GM12891 (cell line): Measurements from ENCODE around the gene SUPT16H.

Source experiments
- POLR2AphosphoS5 ChIP-seq: IDR thresholded peaks from 2 replicates; pipeline ENCODE4 v1.6.1; 2011; ENCODE audit warnings: low read depth, low read length, control low read depth
- POU2F2 ChIP-seq: IDR thresholded peaks from 2 replicates; pipeline ENCODE4 v1.6.1; 2011; ENCODE audit warnings: low read depth, mild to moderate bottlenecking, control low read depth, low read length, moderate library complexity
- SPI1 ChIP-seq: IDR thresholded peaks from 2 replicates; pipeline ENCODE4 v1.6.1; 2011; ENCODE audit warnings: low read depth, low read length, control low read depth
- TAF1 ChIP-seq: IDR thresholded peaks from 2 replicates; pipeline ENCODE4 v1.6.1; 2011; ENCODE audit warnings: low read depth, low read length, control low read depth

DNA sequence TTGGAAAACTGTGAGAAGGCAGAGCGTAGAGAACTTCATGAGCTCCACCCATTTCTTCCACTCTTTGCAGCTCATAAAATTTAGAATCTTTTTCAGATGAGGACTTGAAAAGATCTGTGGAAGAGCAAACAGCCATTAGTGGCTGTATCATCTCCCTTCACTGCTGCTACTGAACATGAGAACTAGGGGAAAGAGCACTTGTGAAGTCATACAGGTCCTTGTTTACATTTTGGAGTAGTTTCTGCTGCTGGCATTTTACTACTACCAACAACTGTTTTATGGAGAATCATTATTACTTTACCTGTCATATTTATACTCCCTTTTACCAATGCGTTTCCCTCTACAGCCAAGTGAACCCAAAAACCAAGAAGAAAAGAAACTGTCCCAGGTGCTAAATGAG is 62.9 kb downstream of the SUPT16H start:
- TF ChIP-seq POLR2AphosphoS5 (no peak), TAF1 (no peak), POU2F2 (no peak), SPI1 (no peak)
